Neural cell (in vitro differentiated cells): ENCODE results near the gene C1QTNF1.

ENCODE experiments used
- EP300 ChIP-seq: fragments of 450-650 bp; conservative IDR thresholded peaks from 2 replicates; pipeline ENCODE4 v1.6.1; 2014; ENCODE audit warnings: antibody characterized with exemption, mild to moderate bottlenecking, moderate library complexity; ENCODE audit not compliant: poor library complexity, severe bottlenecking
- EZH2 ChIP-seq: fragments of 200-600, 300-800 bp; shearing (Covaris generic), sonication (generic); IDR thresholded peaks from 2 replicates; pipeline ENCODE4 v1.6.1; 2014; ENCODE audit warnings: antibody characterized with exemption, low read length, borderline replicate concordance, mild to moderate bottlenecking; ENCODE audit not compliant: insufficient read depth, poor library complexity, severe bottlenecking
- TAF1 ChIP-seq: IDR thresholded peaks from 2 replicates; pipeline ENCODE4 v1.6.1; 2012; ENCODE audit warnings: low read depth
- TF ChIP-seq, protein P1 (sequence below): fragments of 450-650 bp; IDR thresholded peaks from 2 replicates; pipeline ENCODE4 v1.5.1; 2014; ENCODE audit warnings: antibody characterized with exemption, mild to moderate bottlenecking, moderate library complexity; ENCODE audit not compliant: poor library complexity, severe bottlenecking

DNA sequence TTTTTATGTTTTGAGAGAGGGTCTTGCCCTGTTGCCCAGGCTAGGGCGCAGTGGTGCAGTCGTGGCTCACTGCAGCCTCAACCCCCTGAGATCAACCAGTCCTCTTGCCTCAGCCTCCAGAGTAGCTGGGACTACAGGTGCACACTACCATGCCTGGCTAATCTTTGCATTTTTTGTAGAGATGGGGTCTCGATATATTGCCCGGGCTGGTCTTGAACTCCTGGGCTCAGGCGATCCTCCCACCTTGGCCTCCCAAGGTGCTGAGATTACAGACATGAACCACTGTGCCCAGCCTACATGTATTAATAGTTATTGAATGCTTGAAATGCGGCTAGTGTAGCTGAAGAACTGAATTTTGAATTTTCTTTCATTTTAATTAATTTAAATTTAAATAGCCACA is 12.2 kb downstream of the C1QTNF1 start:
- TF ChIP-seq, protein P1, sequence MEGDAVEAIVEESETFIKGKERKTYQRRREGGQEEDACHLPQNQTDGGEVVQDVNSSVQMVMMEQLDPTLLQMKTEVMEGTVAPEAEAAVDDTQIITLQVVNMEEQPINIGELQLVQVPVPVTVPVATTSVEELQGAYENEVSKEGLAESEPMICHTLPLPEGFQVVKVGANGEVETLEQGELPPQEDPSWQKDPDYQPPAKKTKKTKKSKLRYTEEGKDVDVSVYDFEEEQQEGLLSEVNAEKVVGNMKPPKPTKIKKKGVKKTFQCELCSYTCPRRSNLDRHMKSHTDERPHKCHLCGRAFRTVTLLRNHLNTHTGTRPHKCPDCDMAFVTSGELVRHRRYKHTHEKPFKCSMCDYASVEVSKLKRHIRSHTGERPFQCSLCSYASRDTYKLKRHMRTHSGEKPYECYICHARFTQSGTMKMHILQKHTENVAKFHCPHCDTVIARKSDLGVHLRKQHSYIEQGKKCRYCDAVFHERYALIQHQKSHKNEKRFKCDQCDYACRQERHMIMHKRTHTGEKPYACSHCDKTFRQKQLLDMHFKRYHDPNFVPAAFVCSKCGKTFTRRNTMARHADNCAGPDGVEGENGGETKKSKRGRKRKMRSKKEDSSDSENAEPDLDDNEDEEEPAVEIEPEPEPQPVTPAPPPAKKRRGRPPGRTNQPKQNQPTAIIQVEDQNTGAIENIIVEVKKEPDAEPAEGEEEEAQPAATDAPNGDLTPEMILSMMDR: no peak
- TF ChIP-seq EP300: no peak
- TF ChIP-seq EZH2: no peak
- no peak for TF ChIP-seq TAF1
